ENCODE data around the gene NIM1K. TPM values are rescaled to one million over a fixed set of nuclear protein-coding genes. Genes with fewer than 3 reads are reported as not detected.

NIM1K gene
- polyA plus RNA-seq, 1 experiment: 1.3 TPM

DNA sequence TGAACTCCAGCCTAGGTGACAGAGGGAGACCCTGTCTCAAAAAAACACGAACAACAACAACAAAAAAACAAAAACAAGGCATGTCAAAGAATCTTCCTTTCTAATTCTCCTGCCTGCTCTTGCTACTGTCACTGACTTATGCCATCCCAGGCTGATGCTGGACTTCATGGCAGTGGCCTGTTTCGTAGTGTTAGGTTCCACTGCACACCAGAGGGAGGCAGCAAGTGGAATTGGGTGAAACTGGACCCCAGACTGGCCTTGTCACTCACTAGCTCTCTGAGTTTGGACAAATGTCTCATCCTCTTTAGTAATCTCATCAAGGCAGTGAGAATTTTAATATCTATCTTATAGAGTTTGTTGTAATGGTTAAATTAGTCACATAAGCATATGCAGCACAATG lies 12.9 kb downstream of the NIM1K start:
- Histone ChIP-seq H3K36me3 (ENCODE audit: control insufficient read depth, insufficient read depth, low read length) (no peaks in the 10 kb centered on the region), H3K27me3 (ENCODE audit: control insufficient read depth, insufficient read depth, low read length) (no peaks in the 10 kb centered on the region), H3K4me3 (ENCODE audit: low read depth, low read length) (no peak overlapping the region)
- no peak for DNase-seq (ENCODE audit: low read depth)
- TF ChIP-seq, protein P1, sequence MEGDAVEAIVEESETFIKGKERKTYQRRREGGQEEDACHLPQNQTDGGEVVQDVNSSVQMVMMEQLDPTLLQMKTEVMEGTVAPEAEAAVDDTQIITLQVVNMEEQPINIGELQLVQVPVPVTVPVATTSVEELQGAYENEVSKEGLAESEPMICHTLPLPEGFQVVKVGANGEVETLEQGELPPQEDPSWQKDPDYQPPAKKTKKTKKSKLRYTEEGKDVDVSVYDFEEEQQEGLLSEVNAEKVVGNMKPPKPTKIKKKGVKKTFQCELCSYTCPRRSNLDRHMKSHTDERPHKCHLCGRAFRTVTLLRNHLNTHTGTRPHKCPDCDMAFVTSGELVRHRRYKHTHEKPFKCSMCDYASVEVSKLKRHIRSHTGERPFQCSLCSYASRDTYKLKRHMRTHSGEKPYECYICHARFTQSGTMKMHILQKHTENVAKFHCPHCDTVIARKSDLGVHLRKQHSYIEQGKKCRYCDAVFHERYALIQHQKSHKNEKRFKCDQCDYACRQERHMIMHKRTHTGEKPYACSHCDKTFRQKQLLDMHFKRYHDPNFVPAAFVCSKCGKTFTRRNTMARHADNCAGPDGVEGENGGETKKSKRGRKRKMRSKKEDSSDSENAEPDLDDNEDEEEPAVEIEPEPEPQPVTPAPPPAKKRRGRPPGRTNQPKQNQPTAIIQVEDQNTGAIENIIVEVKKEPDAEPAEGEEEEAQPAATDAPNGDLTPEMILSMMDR (IDR thresholded peaks at IDR 0.05; ENCODE audit: insufficient read depth, low read depth, low read length): no peak
- POLR2A ChIA-PET: no interaction called here
- CTCF ChIA-PET: no interaction called here

- H3K36me3 ChIP-seq (ENCODE audit: control insufficient read depth, insufficient read depth, low read length): no peaks in the 10 kb centered on the region
- ChIA-PET CTCF (interaction anchor here (1.6 kb wide), 1 partner anchor 11 kb away, joined by 7 read pairs; no protein-coding TSS in a partner anchor), POLR2A (interaction anchor here (0.7 kb wide), 1 partner anchor 9 kb away, joined by 4 read pairs; no protein-coding TSS in a partner anchor)
- no peaks in the 10 kb centered on the region for H3K27me3 ChIP-seq (ENCODE audit: control insufficient read depth, insufficient read depth, low read length)
- DNase-seq (ENCODE audit: low read depth): no peak
- no peak overlapping the region for H3K4me3 ChIP-seq (ENCODE audit: low read depth, low read length)
- TF ChIP-seq, protein P1 (IDR thresholded peaks at IDR 0.05; ENCODE audit: insufficient read depth, low read depth, low read length): no peak
Observed at GRCh38 chr5:43207601-43208000, 15.6 kb downstream of the NIM1K start.

DNA sequence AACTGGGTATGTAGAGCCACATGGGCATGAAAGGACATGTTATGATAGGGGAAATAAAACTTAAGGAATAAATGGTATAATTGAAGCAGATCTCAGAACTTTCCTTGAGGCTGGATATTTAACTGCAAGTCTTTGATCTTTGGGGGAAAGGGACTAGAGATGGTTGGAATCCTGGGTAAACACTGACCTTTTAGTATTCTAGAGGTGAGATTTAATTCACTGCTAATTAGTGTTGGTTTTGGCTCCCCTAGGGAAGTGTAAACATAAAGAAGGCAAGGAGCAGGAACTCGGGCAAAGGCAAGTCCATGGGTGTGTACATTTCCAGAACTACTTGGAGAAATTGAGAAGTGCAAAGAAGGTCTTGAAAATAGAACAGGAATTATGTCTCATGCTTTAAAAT lies 16.6 kb downstream of the NIM1K start:
- ChIA-PET POLR2A (no interaction called here), CTCF (no interaction called here)
- Histone ChIP-seq H3K4me3 (ENCODE audit: low read depth, low read length) (no peak overlapping the region), H3K36me3 (ENCODE audit: control insufficient read depth, insufficient read depth, low read length) (no peaks in the 10 kb centered on the region), H3K27me3 (ENCODE audit: control insufficient read depth, insufficient read depth, low read length) (no peaks in the 10 kb centered on the region)
- no peak for DNase-seq (ENCODE audit: low read depth)
- TF ChIP-seq, protein P1 (IDR thresholded peaks at IDR 0.05; ENCODE audit: insufficient read depth, low read depth, low read length): no peak

- CTCF ChIA-PET: no interaction called here
- TF ChIP-seq, protein P1 (IDR thresholded peaks at IDR 0.05; ENCODE audit: insufficient read depth, low read depth, low read length): no peak
- Histone ChIP-seq H3K4me3 (ENCODE audit: low read depth, low read length) (no peak overlapping the region), H3K27me3 (ENCODE audit: control insufficient read depth, insufficient read depth, low read length) (no peaks in the 10 kb centered on the region), H3K36me3 (ENCODE audit: control insufficient read depth, insufficient read depth, low read length) (no peaks in the 10 kb centered on the region)
- POLR2A ChIA-PET: no interaction called here
- DNase-seq (ENCODE audit: low read depth): no peak
Observed at GRCh38 chr5:43209060-43209459, 17.0 kb downstream of the NIM1K start.

DNA sequence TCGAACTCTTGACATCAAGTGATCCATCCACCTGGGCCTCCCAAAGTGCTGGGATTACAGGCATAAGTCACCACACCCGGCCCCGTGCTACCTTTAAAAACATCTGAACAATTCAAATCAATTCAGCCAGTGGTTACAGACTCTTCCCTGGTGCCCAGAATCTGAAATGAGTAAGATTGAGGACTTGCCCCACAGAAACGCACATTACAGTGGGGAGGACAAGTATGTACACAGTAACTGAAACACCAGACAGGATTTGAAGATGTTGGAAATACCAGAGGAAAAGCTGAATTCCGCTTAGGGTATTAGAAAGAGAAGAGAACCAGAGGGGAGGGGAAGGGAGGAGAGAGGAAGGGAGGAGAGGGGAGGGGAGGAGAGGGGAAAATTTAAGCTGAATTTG lies 17.8 kb downstream of the NIM1K start:
- H3K36me3 ChIP-seq (ENCODE audit: control insufficient read depth, insufficient read depth, low read length): no peaks in the 10 kb centered on the region
- ChIA-PET POLR2A (no interaction called here), CTCF (interaction anchor here (1.0 kb wide), 1 partner anchor 179 kb away, joined by 3 read pairs; no protein-coding TSS in a partner anchor)
- TF ChIP-seq, protein P1 (IDR thresholded peaks at IDR 0.05; ENCODE audit: insufficient read depth, low read depth, low read length): no peak
- H3K27me3 ChIP-seq (ENCODE audit: control insufficient read depth, insufficient read depth, low read length): no peaks in the 10 kb centered on the region
- no peak for DNase-seq (ENCODE audit: low read depth)
- H3K4me3 ChIP-seq (ENCODE audit: low read depth, low read length): no peak overlapping the region
